ENCODE measurements around the gene NKX2-2.

- TF ChIP-seq CTCF (tag by site-specific recombination; IDR thresholded peaks at IDR 0.05) (no peak), ZNF555 (tag by site-specific recombination; conservative IDR thresholded peaks at IDR 0.05) (no peak)
These were observed 14.0 kb upstream of the NKX2-2 start for GRCh38 chr20:21527908-21528307.
